WI38 (cell line): Measurements from ENCODE around the gene BACE1-AS.

Experiments
- H3K4me3 ChIP-seq: 2 replicates; pipeline ENCODE4 v1.5.1; 2011; ENCODE audit warnings: low read depth, mild to moderate bottlenecking, control low read depth, low read length
- CTCF ChIP-seq: IDR thresholded peaks from 2 replicates; pipeline ENCODE4 v1.5.1; 2012; ENCODE audit warnings: low read depth, mild to moderate bottlenecking, control low read depth, low read length

The BACE1-AS gene

GRCh38 chr11:117289795-117290194 is 1.4 kb upstream of the BACE1-AS start:
- H3K4me3 ChIP-seq, result no peak overlapping the region
- no peak for TF ChIP-seq CTCF

DNA sequence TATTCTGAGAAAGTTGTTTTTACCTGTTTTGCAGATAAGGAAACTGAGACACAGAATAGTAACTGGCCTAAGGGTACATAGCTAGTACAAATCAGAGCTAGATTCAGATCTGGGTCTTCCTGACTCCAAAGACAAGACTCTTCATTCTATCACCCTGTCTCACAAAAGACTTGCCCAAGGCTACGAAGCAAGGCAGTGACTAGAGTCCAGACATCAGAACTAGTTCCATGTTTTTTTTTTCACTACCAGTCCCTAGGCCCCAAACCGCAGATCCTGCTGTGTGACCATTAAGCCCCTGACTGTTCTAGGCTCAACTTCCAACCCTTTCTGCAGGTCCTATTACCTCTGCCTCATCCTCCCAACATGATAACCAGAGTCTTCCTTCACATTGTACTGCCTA is 1.5 kb downstream of the BACE1-AS start:
- no peak overlapping the region for H3K4me3 ChIP-seq
- TF ChIP-seq CTCF, result no peak

- no peak overlapping the region for H3K4me3 ChIP-seq
- no peak for TF ChIP-seq CTCF
Measured at GRCh38 chr11:117295438-117296137, 4.4 kb downstream of the BACE1-AS start.

DNA sequence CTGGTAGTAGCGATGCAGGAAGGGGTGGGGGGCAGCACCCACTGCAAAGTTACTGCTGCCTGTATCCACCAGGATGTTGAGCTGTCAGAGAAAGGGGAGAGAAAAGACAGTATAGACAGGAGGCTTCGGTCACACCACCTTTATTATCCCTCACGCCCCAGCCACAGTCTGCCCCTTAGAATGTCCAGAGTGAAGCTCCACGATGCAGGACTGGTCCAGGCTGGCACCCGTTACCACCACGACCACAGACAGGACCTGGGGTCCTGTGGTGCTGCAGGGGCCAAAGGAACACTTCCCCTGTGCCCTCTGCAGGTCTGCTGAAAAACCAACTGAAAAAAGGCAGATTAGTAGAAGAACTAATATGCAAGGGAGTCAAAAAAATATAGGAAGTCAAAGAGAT is 5.7 kb downstream of the BACE1-AS start:
- H3K4me3 ChIP-seq, result no peak overlapping the region
- TF ChIP-seq CTCF, result no peak

DNA sequence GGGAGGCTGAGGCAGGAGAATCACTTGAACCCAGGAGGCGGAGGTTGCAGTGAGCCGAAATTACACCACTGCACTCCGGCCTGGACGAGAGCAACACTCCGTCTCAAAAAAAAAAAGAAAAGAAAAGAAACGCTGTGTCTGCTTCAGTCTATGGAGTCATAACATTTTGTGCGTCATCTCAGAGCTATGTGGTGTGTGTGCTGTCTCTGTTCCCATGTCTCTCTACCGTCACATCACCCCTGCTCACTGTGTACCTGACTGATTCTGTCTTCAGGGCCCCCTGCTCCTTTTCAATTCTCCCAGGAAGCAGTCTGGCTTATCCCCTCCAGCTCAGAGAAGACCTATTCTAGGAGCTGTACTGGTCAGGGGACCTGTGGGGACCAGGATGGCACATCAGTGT is 7.0 kb downstream of the BACE1-AS start:
- TF ChIP-seq CTCF, result no peak
- H3K4me3 ChIP-seq, result no peak overlapping the region

DNA sequence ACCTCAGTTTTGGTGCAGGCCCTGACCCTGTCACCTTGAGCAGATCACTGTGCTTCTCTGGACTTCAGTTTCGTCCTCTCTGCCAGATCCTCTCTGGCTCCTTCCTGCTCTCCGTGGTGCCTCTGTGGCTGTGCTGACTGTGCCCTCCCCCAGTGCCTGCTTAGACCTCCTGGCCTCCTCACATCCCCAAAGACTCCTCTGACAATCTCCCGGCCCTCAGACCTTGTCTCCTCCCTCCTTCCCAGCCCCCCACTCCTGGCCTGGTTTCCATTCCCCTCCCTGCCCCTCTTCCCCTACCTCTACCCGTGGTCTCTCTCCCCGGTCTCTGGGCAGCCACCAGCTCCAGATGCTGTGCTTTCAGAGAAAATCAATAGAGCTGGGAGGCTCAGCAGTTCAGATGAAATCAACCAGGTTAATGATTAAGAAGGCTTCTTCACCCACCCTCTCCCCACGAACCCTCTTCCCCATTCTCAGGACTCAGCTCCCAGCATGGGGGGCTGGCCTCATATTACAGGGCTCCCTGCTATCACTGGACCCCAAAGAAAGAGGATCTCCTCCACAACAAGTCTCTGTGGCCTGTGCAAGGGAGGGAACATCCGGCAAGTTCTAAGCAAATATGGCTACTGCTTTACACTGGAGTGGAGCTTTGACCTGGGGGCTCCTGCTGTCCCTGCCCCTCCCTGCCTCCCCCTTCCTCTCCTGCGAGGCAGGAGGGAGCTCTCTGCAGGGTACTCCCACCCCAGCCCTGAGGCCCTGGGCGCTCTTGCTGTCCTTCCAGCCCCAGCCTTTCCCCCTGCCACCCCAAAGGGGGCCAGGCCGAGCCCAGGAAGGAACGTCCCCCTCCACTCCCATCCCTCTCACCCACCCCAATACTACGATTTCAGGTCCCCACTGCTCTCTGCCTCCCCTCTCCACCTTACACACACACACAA is 8.5 kb downstream of the BACE1-AS start:
- TF ChIP-seq CTCF, result no peak
- no peak overlapping the region for H3K4me3 ChIP-seq

GRCh38 chr11:117300283-117300663 is 9.1 kb downstream of the BACE1-AS start:
- no peak overlapping the region for H3K4me3 ChIP-seq
- no peak for TF ChIP-seq CTCF
